RKO (cell line): ENCODE measurements around the gene CD99L2.
A peak's percentile ranks its signal among the peaks of the same experiment; 100 is the strongest.

Source experiments
- DNase-seq: peaks from one replicate; pipeline ENCODE4 v3.0.0-alpha.2; 2016; ENCODE audit warnings: low spot score

Gene CD99L2, protein sequence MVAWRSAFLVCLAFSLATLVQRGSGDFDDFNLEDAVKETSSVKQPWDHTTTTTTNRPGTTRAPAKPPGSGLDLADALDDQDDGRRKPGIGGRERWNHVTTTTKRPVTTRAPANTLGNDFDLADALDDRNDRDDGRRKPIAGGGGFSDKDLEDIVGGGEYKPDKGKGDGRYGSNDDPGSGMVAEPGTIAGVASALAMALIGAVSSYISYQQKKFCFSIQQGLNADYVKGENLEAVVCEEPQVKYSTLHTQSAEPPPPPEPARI

DNA sequence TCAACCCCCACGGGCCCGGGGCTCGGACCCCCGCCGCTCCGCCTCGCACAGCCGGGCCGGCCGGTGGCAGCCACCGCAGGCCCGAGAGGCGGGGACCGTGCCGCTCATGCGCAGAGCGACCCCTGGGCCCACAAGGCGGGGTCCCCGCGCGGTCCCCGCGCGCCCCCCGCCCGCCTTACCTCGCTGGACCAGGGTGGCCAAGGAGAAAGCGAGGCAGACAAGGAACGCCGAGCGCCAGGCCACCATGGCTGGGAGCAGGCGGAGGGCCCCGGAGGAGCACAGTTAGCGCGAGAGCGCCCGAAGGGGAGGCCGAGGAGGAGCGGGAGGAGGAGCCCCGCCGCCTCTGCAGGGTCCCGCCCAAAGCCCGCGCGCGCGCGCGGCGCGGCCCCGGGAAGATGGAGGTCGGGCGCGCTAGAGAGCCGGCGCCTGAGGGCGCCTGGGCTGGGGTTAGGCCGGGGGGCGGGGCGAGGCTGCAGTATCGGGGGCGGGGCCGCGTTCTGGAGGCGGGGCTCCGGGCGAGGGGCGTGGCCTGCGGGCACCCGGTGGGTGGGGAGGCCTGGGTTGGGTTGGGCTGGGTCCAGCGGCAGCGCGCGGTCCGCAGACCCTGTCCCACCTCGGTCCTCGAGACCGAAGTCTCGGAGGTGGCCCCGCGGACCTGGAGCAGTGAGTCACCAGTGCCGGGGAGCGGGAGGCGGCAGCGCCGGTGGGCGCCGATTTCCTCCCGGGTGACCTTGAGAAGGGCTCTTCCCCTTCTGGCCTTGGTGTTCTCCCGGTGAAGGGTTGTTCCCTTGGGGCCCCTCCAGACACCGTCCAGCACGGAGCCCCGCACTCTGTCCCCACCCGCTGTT is at the start of gene CD99L2:
TSS of gene CD99L2 (minus strand) at position 326 of the 848 bp plus-strand sequence. CDS start at position 246, 80 bp downstream.
- DNase-seq, result peak; percentile 78

DNA sequence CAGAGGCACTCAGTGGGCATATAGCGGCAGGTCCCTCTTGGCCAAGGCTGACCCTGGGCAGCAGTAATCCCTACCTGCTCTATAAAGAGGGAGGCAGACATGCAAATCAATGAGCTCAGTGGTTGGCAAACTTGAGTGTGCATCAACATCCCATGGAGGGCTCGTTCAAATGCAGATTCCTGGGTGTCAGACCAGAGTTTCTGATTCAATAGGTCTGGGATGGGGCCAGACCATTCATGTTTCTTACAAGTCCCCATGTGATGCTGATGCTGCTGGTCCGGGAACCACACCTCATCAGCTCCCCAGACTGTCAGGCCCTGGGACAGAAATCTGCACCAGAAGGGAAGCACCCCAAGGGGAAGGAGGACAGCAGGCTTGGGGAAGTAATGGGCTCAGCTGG is 45.8 kb upstream of the CD99L2 start:
- DNase-seq, result no peak

DNA sequence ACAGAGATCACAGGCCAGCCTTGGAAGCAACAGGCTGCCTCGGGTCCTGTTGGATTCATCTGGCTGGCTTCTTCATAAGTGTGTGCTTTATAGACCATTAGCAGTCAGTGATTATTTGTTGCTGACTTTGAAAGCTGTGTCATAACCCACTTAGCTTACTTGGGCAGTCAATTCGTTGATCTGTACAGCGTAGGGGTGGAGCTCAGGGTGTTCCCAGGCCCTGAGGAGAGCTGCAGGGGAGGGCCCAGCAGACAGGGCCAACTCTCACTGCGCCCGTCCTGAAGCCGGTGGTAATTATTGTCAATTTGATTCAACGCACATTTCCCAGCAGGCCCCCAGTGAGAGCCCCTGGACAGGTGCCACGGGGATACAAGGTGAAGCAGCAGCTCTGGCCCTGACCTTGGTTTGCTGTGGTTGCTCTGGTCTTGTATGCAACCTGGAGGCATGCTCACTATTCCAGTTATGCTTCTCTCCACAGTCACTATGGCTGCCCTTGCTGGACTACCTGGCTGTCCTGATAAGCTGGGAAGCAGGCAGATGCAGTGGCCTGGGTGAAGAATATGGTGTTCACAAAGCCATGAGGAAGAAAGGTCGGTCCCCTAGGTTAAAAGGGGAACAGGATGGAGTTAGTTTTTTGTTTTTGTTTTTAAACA is 44.6 kb upstream of the CD99L2 start:
- no peak for DNase-seq

DNA sequence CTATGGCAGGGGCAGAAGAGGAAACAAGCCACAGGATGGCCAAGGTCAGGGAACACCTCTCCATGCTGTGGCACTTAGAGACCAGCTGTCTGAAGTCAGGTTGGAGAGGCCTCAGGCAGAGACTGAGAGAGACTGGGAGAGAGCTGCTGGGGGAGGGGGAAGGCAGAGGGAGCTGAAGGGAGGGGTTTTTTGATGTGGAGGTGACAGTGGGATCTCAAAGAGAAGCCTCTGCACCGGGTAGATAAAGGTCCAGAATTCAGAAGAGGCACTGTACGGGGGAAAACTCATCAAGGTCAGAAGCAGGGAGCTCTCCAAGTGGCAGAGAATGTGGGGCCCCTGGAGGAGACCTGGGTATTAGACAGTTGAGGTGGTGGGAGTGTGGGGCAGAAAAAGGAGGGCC is 43.1 kb upstream of the CD99L2 start:
- no peak for DNase-seq

DNA sequence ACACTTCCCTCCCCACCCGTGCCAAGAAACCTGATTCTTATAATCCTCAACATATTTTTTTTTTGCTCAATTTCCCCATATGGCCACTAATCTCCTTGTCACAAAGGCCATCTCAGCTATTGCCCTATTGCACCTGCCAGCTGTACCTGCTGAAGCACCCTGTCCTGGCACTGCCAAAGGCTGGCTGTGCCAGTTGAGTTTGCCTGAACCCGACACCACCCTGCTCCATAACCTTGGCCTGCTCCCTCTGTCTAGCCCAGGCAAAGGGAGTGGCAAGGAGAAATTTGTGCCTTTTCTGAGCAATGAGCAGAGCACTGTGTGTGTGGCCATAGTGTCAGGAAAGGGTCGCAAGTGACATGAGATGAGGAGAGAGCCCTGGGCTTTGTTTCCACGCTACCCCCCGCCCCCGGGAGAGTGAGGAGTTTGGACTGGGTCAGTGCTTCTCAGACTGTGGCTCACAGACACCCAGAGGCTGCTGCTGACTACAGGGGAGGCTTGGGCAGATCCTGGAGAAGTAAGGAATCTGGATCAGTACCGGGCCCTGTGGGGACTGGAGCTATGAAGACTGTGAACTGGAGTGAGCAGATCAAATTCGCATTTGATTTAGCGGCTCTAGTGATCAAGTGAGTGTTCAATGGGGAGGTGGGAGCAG is 42.5 kb upstream of the CD99L2 start:
- DNase-seq, result no peak

DNA sequence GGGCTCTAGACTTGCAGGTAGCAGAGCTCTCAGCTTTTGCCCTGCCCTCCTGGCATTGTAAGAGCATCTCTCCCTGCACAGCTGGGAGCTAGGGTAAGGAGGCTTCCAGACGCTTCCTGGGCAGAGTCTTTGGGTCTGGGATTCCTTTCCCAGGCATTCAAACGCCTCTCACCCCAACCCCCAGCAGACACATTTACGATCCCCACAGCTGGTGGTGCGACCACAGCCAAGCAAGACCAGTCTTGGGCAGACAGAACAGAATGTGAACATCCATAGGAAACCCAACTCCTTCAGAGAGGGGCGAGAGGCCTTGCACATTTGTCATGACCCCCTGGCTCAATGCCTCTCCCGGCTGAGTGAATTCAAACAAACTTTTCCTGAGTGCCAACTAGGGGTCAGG is 38.1 kb upstream of the CD99L2 start:
- no peak for DNase-seq

DNA sequence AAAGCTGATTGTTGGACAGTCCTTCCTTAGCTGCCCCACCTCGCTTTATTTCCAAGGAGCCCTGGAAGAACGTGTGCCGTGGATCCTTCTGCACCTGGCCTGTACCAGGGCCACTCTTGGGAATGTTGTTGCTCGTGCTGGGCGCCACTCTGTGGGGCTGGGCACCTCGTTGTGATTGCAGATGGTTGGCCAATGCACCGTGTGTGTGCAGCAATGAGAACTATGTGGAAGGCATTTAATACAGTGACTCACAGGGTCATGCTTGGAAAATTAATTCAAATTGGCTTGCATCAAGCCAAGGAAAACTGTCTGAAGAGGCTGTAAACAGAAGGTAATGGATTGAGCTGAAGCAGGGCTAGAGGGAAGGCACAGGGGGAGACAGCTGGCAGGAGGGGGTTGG is 37.0 kb upstream of the CD99L2 start:
- DNase-seq, result no peak

DNA sequence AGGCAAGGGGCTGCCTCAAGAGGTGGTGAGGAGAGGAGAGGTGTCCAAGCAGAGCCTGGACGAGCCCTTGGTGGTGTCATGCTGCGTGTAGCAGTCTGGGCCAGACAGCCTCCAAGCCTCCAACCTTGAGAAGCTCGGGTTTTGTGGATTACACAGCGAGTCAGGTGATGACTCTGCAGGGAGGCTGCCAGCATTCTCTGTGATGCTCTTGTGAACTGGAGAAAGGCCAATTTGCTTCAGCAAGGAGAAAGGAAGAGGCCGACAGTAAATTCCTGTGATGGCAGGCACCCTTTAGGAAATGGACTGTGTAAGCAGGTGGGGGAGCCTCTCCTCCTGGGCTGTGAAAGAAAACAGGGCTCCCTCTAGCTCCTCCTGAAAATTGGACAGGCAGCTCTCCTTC is 36.0 kb upstream of the CD99L2 start:
- DNase-seq, result no peak

DNA sequence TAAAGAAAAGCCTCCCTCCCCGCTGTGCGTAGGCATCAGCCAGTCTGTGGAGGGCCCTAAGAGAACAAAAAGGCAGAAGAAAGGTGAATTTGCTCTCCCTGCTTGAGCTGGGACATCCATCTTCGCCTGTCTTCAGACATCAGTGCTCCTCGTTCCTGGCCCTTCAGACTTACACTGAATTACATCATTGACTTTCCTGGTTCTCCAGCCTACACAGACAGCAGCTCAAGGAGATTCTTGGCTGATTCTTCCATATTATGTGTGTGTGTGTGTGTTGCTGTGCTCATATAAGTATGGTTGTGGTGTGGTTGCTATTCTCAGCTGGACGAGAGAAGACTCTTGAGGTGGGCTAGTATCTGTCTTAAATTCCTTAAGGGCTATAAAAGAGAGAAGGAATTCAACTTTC is 35.5 kb upstream of the CD99L2 start:
- DNase-seq, result no peak

DNA sequence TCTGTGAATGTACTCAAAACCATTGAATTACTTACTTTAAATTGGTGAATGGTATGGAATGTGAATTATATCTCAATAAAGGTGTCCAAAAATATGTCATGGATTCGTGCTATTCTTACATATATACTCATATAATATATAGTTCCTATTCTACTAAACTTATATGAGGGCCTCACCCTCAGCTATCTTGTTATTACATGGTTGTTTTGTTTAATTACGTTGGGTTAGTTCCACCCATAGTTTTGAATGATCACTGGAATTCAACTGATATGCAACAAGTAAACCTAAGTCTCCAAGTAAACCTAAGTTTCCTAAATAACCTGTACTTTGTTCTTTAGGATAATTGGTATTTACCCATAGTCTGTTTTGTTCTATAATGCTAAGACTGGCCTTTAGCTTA is 30.6 kb upstream of the CD99L2 start:
- no peak for DNase-seq

DNA sequence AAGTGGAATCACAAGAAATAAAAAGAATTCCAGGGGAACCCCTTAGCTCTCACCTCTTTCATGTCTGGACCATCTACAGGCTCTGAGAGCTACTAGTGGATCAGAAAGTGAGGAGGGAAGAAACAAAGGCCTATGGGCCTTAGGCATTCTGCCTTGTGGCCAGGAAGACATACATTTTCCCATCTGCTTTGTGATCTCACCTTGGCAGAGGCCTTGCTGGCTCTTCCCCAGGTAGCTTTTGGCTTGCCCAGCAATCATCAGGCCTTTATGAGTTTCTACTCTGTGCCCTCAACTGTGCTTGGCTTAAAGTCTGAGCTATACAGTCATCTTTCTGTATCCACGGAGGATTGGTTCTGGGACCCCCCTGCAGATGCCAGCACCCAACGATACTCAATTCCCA is 28.3 kb upstream of the CD99L2 start:
- no peak for DNase-seq

DNA sequence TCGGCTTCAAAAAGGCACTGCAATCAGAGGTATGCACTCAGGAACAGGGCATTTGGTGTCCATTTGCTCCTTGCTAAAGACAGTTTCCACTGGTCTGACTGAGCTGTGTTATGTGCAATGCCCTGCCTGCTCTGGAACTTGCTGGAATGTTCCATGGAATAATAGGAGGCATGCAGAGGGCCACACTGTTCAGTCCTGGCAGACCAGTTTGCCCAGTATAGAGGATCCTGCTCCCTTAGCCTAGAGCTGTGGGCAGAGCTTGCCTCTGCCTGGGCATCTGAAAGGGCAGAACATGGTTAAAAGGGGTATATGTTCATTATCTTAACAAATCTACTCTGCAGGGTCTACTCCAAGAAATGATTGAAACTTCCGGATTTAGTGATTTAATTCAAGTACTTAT is 27.8 kb upstream of the CD99L2 start:
- DNase-seq, result no peak

DNA sequence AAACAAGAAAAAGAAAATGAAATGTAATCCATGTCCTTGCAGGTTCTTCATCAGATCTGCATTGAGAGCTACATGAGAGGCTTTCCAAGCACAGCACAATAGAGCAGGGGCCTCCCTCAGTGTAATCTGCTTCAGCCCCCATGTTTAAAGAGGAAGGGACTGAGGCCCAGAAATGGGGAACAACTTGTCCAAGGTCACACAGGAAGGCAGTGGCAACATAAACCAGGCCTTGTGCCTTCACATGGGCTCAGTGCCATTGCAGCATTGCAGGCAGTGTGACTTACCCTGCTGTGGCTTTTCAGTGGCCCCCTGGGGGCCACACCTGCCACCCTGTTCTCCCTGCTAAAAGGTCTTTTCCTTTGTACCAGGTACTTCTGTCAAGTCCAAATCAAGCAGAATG is 20.9 kb upstream of the CD99L2 start:
- no peak for DNase-seq

DNA sequence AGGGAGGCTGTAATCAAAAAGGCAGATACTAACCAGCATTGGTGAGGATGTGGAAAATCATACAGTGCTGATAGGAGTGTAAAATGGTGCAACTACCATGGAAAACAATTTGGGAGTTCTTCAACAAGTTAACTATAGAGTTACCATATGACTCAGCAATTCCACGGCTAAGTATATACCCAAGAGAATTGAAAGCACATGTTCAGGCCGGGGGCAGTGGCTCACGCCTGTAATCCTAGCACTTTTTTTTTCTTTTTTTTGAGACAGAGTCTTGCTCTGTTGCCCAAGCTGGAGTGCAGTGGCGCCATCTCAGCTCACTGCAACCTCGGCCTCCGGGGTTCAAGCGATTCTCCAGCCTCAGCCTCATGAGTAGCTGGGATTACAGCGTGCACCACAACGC is 15.0 kb upstream of the CD99L2 start:
- DNase-seq, result no peak

DNA sequence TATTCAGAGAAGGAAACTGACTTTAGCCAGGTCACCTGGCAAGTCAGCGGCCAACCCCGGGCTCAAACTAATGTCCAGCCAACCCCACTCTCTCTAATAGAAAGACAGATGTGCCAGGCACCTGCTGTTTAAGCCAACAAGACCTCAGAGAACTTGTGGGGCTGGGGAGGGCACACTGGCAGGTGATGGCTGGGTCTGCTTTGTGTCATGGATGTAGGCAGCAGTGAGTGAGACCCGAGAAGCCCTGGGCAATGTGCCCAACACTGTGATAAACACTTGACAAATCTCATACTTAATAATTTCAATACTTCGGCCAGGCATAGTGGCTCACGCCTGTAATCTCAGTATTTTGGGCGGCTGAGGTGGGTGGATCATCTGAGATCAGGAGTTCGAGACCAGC is 9.0 kb upstream of the CD99L2 start:
- no peak for DNase-seq

DNA sequence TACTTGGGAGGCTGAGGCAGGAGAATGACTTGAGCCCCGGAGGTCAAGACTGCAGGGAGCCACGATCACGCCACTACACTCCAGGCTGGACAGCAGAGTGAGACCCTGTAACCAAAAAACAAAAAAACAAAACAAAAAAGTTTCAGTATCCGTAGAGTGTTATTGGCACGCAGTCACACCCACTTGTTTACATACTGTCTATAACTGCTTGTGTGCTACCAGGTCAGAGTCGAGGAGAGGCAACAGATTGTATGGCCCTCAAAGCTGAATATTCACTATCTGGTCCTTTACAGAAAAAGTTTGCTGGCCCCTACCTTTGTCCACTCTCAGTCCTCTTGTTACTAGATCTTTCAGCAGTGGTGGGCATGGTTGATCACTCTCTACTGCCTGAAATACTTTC is 8.2 kb upstream of the CD99L2 start:
- DNase-seq, result no peak

DNA sequence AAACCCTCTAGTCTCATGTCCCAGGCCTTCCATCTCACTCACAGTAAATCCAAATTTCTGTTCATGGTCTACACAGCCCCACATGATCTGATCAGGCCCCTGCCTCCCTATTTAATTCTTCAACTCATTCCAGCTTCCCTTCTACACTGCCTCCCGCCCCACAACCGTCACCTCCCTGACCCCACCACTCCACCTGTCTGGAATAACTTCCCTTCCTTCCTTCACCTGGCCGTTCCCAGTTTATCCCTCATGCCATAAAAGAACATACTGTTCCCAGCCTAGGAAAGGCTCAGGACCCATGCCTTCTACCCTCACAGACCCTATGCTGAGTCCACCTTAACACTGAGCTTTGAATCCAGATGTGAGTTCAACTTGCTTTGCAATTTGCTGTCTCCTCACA is 6.8 kb upstream of the CD99L2 start:
- DNase-seq, result no peak

DNA sequence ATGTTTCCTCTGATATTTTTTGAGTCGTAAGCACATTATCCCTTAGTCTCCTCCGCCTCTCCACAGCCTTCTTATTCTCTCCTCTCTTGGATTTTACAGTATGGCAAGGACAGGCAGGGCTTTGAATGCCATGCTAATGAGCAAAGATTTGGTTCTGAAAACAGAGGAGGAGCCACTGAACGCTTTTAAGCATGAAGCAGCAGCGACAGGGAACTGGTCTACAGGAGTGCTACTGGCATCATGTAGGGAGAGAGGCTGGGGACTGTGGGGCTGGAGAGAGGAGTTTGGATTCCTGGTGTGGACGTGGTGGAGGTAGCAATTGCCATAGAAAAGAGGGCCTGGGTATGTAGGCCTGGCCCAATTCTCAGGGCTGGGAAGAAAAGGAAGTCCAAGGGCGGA is 4.6 kb upstream of the CD99L2 start:
- DNase-seq, result no peak

DNA sequence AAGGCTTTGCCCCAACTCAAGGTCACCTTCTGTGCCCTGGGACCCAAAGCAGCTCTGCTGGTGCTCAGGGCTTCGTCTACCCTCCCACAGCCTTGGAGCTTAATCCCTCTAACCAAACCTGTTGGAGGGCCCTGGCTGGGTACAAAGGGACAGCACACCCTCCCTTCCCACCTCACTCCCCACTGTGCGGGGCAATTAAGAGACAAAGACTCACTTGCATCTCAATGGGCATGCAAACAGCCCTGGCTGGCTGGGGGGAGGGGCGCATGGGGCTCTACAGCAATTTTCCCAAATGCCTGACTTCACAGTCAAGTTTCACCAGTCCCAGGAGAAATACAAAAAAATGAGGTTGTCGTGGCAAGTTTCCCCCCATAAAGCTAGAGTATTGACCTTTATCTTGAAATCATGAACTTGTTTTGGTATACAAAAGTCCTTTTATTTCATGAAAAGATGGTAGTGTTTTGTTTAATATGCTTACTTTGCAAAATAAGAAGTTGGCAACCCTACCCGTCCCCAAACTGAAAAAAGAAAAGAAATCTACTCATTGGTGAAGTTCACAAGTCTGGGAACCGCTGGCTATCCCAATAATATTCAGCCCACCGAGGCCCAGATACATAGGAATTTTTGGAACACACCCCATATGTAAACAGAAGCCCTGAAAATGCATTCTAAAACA is 4.1 kb upstream of the CD99L2 start:
- DNase-seq, result no peak

DNA sequence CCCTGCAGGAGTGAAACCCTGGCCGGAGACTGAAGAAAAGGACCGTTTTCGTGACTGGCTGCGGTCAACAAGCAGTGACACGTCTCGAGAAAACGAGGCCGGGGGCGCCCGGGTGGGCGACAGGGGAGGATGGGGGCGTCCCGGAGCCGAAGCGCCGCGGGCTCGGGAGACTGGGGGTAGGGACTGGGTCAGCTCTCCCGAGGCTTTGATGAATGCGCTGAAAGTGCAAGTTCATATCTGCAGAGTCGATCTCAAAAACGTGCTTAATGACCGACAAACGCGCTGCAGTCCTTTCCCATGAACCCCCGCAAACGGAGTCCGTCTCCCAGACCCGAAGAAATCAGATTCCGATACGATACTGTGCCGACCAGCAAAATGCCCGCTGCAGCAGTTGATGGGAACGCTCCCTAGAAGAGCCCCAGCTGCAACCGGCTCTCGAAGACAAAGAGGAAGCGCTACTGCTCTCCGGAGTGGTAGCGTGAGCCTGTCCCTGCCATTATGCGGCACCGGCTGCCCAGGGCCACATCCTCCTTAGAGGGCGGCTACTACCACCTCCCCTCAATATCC is 806 bp upstream of the CD99L2 start:
- peak; percentile 18 for DNase-seq

DNA sequence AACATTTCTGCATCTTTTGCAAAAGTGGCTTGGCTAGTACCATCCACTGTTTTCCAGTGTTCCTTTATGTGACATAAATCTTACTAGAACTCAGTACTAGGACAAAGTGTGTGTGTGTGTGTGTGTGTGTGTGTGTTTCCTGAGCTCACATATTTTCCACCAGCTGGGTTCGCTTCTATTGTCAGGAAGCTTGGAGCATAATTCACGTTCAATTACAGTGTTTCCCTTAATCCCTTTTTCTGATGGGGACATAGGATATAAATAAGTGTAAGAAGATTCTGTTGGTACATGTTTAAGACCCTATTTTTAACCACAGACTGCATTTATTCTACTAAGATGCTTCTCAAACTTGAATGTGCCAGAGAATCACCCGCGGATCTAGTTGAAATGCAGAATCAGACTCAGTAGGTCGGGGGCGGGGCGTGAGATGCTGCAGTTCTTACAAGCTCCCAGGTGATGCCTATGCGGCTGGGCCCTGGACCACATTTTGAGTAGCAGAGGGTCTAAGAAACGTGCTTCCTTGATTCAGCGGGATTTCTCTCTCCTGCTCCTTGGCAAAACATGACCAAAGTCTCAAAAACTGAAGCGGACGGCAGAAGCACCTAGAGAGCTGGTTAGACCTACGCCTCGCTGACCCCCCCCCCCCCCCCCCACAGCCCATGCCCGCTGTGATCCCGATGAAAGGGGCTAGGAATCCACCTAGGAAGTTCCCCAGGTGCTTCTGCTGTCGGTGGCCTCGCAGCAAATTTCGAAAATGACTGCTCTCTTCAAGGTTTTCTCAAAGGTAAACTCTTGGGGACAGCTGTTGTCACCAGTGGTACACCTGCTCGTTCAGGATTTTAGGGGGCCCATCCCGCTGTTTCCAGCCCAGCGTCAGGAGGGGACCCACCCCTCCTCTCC is 797 bp downstream of the CD99L2 start:
- DNase-seq, result peak; percentile 26
